ENCODE data around the gene LHFPL3.

- TF ChIP-seq CTCF (conservative IDR thresholded peaks at IDR 0.05; ENCODE audit: low read depth, low read length) = no peak
- no peak for TF ChIP-seq EZH2 (IDR thresholded peaks at IDR 0.05; ENCODE audit: borderline replicate concordance, low read depth, low read length, poor library complexity, severe bottlenecking)
Observed at GRCh38 chr7:104363355-104363754, 35.0 kb downstream of the LHFPL3 start.

All from A673 (cell line).